Uterus (tissue), 2 donors: ENCODE data around the gene TBX6.
A peak's percentile ranks its signal among the peaks of the same experiment; 100 is the strongest.

ENCODE experiments used
- CTCF ChIP-seq, 4 experiments: fragments of 200-600 bp in 2 of 4; fragments of 450-650 bp in 2 of 4; sonication (generic) in 2 of 4; IDR thresholded peaks; one replicate each; pipeline ENCODE4 v1.5.1; 2016 to 2019; ENCODE audit warnings: antibody characterized with exemption in 4 of 4, mild to moderate bottlenecking in 2 of 4, moderate library complexity in 1 of 4
- POLR2A ChIP-seq, 2 donors: fragments of 450-650 bp; IDR thresholded peaks; one replicate each; pipeline ENCODE4 v1.6.1; 2016; ENCODE audit warnings: antibody characterized with exemption in 2 of 2, mild to moderate bottlenecking in 1 of 2, moderate library complexity in 1 of 2

GRCh38 chr16:30096105-30096861, 4.6 kb upstream of the TBX6 start, which contains the start of gene YPEL3:
- TF ChIP-seq CTCF (IDR thresholded peaks at IDR 0.05) (no peak), POLR2A (IDR thresholded peaks at IDR 0.05) (peak; percentile 81 to 97)
